GM12891 (cell line): Measurements from ENCODE around the gene DNAJC25.

Experiments
- PAX5 ChIP-seq: IDR thresholded peaks from 2 replicates; pipeline ENCODE4 v1.6.1; 2011; ENCODE audit warnings: low read length, moderate library complexity, mild to moderate bottlenecking; ENCODE audit not compliant: insufficient read depth, severe bottlenecking
- POLR2A ChIP-seq: IDR thresholded peaks from 2 replicates; pipeline ENCODE4 v1.6.1; 2011; ENCODE audit warnings: low read depth, low read length, control low read depth
- POLR2AphosphoS5 ChIP-seq: IDR thresholded peaks from 2 replicates; pipeline ENCODE4 v1.6.1; 2011; ENCODE audit warnings: low read depth, low read length, control low read depth
- POU2F2 ChIP-seq: IDR thresholded peaks from 2 replicates; pipeline ENCODE4 v1.6.1; 2011; ENCODE audit warnings: low read depth, mild to moderate bottlenecking, control low read depth, low read length, moderate library complexity
- SPI1 ChIP-seq: IDR thresholded peaks from 2 replicates; pipeline ENCODE4 v1.6.1; 2011; ENCODE audit warnings: low read depth, low read length, control low read depth
- TAF1 ChIP-seq: IDR thresholded peaks from 2 replicates; pipeline ENCODE4 v1.6.1; 2011; ENCODE audit warnings: low read depth, low read length, control low read depth

DNA sequence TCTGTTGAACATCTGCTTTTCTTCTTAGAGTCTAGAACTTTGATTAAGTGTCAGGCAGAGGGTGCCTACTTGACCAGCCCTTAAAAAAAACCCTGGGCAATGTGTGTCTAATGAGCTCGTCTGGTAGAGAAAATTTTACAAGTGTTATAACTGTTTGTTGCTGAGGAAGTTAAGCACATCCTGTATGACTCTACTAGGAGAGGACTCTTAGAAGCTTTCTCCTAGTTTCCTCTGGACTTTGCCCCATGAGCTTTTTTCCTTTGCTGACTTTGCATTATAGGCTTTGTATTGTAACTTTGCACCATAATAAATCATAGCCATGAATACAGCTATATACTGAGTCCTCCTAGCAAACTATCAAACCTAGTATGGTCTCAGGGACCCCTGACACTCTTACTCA lies 69.6 kb downstream of the DNAJC25 start:
- no peak for TF ChIP-seq POLR2A
- no peak for TF ChIP-seq POLR2AphosphoS5
- TF ChIP-seq PAX5: no peak
- TF ChIP-seq POU2F2: no peak
- TF ChIP-seq TAF1: no peak
- no peak for TF ChIP-seq SPI1
